Skeletal muscle tissue (tissue), 5 donors: ENCODE results near the gene FAXDC2. TPM values are rescaled to one million over a fixed set of nuclear protein-coding genes. Genes with fewer than 3 reads are reported as not detected.
A peak's percentile ranks its signal among the peaks of the same experiment; 100 is the strongest.

Source experiments
- H3K27ac ChIP-seq: one replicate; pipeline ENCODE4 v1.7.0; 2013; ENCODE audit warnings: mild to moderate bottlenecking, low read depth, low read length, inconsistent platforms
- H3K27me3 ChIP-seq, 3 donors: one replicate each; pipeline ENCODE4 v1.7.0; 2013; ENCODE audit warnings: low read length in 3 of 3; ENCODE audit not compliant: control insufficient read depth in 3 of 3, insufficient read depth in 3 of 3
- H3K36me3 ChIP-seq, 3 donors: one replicate each; pipeline ENCODE4 v1.7.0; 2013; ENCODE audit warnings: low read length in 3 of 3; ENCODE audit not compliant: control insufficient read depth in 3 of 3, insufficient read depth in 3 of 3
- H3K4me1 ChIP-seq, 3 donors: one replicate each; pipeline ENCODE4 v1.7.0; 2013; ENCODE audit warnings: low read length in 3 of 3, mild to moderate bottlenecking in 3 of 3; ENCODE audit not compliant: control insufficient read depth in 3 of 3, insufficient read depth in 3 of 3
- H3K4me3 ChIP-seq, 3 donors: one replicate each; pipeline ENCODE4 v1.7.0; 2013; ENCODE audit warnings: low read length in 3 of 3
- H3K9ac ChIP-seq, 3 donors: one replicate each; pipeline ENCODE4 v1.7.0; 2013; ENCODE audit warnings: low read length in 3 of 3, mild to moderate bottlenecking in 3 of 3, moderate library complexity in 2 of 3, low read depth in 1 of 3
- H3K9me3 ChIP-seq, 3 donors: one replicate each; pipeline ENCODE4 v1.7.0; 2013; ENCODE audit warnings: low read length in 3 of 3; ENCODE audit not compliant: control insufficient read depth in 3 of 3
- small RNA-seq: library from RNA; depleted of rRNA; stranded (forward); fragments of <200 nt; gene quantifications from one replicate; pipeline ENCODE3, GENCODE V24; 2014
- total RNA-seq: library from RNA; depleted of rRNA; stranded (reverse); fragments of >200 nt; gene quantifications from one replicate; pipeline ENCODE4 v1.2.3, GENCODE V29; 2014
- donor health status: Osteomylitis.

The FAXDC2 gene
- total RNA-seq, 1 donor from 2014 or later, result 8.4 TPM

- Histone ChIP-seq H3K36me3 (no peaks in the 10 kb centered on the region), H3K9me3 (no peaks in the 10 kb centered on the region), H3K9ac (peak overlapping the region; percentile 42 to 61 (median 44)), H3K4me3 (no peak overlapping the region), H3K4me1 (peaks cover 79 to 85% (median 79%) of the 10 kb centered on the region in 3 donors), H3K27ac (peak overlapping the region; percentile 64), H3K27me3 (no peaks in the 10 kb centered on the region)
Observed at GRCh38 chr5:154771383-154771901, 79.0 kb downstream of the FAXDC2 start.

GRCh38 chr5:154770111-154770510, 80.3 kb downstream of the FAXDC2 start:
- H3K36me3 ChIP-seq, result no peaks in the 10 kb centered on the region
- H3K4me3 ChIP-seq, result no peak overlapping the region
- H3K27me3 ChIP-seq, result no peaks in the 10 kb centered on the region
- peak overlapping the region in 1 of 3 donors; percentile 25 for H3K9ac ChIP-seq
- peak overlapping the region; percentile 64 for H3K27ac ChIP-seq
- H3K9me3 ChIP-seq, result no peaks in the 10 kb centered on the region
- peaks cover 70 to 87% (median 72%) of the 10 kb centered on the region in 3 donors for H3K4me1 ChIP-seq

Small RNA genes within 50 kb of the gene (small RNA-seq; reads per million reads assigned to genes)
- not detected for gene MIR378H

Other genes starting within 250 kb of the FAXDC2 start
- 24.0 TPM for gene LARP1, start 95.2 kb downstream of the FAXDC2 start, total RNA-seq
- gene CNOT8, start 8.0 kb upstream of the FAXDC2 start, total RNA-seq, result 42.3 TPM
- 18.8 TPM for gene GEMIN5, start 87.6 kb upstream of the FAXDC2 start, total RNA-seq
- 12.5 TPM for gene MRPL22, start 90.5 kb upstream of the FAXDC2 start, total RNA-seq
- under 0.01 TPM for gene KIF4B, start 163.2 kb upstream of the FAXDC2 start, total RNA-seq